Measurements from ENCODE around the gene GAD1.
A peak's percentile ranks its signal among the peaks of the same experiment; 100 is the strongest.

DNA sequence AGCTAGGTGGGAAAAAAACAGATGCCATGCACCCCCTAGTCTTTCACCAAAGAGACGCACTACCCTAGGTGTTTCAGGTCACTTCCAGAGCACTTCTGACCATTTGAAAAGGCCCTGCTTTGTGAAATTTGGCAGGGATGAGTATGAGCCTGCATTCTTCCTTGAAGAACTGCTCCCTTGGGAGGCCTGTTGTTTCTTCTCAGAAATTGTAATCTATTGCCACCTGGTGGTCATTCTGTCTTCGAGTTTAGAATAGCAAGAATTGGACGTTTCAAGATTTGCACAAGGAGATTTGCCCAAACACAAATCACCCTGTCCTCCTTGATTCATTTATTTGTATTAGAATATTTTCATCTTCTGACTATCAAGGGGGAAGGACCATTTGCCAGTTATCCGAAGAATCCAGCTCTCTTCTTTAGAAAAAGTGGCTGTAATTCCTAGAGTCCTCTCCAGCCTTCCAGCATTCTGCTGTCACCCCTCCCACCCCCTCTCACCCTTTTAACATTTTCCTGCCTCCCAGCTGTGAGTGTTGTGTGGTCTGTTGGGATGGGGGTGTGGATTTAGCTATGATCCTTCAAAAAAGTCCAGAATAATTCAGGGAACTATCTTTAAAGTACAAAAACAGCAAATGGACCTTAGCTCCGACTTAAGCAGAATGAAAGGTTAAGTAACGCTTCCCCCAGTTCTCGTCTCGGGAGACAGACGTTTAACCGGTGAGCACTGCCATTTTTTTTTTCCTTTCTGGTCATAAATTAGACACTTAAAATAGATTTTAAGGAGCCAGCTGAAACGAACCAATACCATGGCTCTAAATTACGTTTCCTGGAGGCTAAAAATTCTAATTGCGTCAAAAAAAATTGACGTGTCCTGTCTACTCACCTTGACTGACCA lies 3.7 kb upstream of the GAD1 start:
- TF ChIP-seq BACH1 (IDR thresholded peaks at IDR 0.05; ENCODE audit: low read length): no peak
- no peak for TF ChIP-seq KDM5A (IDR thresholded peaks at IDR 0.05; ENCODE audit: low read length)
- TF ChIP-seq POLR2A (IDR thresholded peaks at IDR 0.05; ENCODE audit: control extremely low read depth in 1 of 2, low read depth in 2 of 2, low read length in 2 of 2): no peak
- TF ChIP-seq BRCA1 (IDR thresholded peaks at IDR 0.05; ENCODE audit: low read depth, low read length): no peak
- TF ChIP-seq SIX5 (IDR thresholded peaks at IDR 0.05; ENCODE audit: low read depth, low read length): no peak
- TF ChIP-seq, protein P1, sequence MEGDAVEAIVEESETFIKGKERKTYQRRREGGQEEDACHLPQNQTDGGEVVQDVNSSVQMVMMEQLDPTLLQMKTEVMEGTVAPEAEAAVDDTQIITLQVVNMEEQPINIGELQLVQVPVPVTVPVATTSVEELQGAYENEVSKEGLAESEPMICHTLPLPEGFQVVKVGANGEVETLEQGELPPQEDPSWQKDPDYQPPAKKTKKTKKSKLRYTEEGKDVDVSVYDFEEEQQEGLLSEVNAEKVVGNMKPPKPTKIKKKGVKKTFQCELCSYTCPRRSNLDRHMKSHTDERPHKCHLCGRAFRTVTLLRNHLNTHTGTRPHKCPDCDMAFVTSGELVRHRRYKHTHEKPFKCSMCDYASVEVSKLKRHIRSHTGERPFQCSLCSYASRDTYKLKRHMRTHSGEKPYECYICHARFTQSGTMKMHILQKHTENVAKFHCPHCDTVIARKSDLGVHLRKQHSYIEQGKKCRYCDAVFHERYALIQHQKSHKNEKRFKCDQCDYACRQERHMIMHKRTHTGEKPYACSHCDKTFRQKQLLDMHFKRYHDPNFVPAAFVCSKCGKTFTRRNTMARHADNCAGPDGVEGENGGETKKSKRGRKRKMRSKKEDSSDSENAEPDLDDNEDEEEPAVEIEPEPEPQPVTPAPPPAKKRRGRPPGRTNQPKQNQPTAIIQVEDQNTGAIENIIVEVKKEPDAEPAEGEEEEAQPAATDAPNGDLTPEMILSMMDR (IDR thresholded peaks at IDR 0.05; ENCODE audit: control extremely low read depth in 1 of 3, insufficient read depth in 1 of 3, low read depth in 1 of 3, low read length in 3 of 3): peak in 2 of 3 experiments; percentile 69 to 71; a peak in 3 of 4 replicates
- TF ChIP-seq JUND (IDR thresholded peaks at IDR 0.05; ENCODE audit: low read length): no peak
- TF ChIP-seq CEBPB (IDR thresholded peaks at IDR 0.05; ENCODE audit: low read depth, low read length): no peak
- no peak for TF ChIP-seq CHD2 (IDR thresholded peaks at IDR 0.05; ENCODE audit: low read length)
- TF ChIP-seq, protein P2, sequence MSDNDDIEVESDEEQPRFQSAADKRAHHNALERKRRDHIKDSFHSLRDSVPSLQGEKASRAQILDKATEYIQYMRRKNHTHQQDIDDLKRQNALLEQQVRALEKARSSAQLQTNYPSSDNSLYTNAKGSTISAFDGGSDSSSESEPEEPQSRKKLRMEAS (IDR thresholded peaks at IDR 0.05): no peak
- no peak for TF ChIP-seq RXRA (IDR thresholded peaks at IDR 0.05; ENCODE audit: insufficient read depth, low read depth, low read length)
- TF ChIP-seq KDM4A (IDR thresholded peaks at IDR 0.05; ENCODE audit: low read depth, low read length, severe bottlenecking): no peak
- 0 out of 2 replicates have a peak, but pooled peaks have one; percentile 4 for TF ChIP-seq YY1 (IDR thresholded peaks at IDR 0.05; ENCODE audit: low read depth, low read length)
- TF ChIP-seq EZH2 (IDR thresholded peaks at IDR 0.05; ENCODE audit: low read depth, low read length, severe bottlenecking): no peak
